Amniotic epithelial cell (primary cell): ENCODE data around the gene RNF169.

ENCODE experiments used
- DNase-seq: peaks from one replicate; pipeline ENCODE4 v3.0.0-alpha.2; 2010; ENCODE audit warnings: low read depth

The RNF169 gene

GRCh38 chr11:74770456-74770855 lies 21.8 kb downstream of the RNF169 start:
- DNase-seq: no peak

GRCh38 chr11:74771139-74771538 lies 22.5 kb downstream of the RNF169 start:
- DNase-seq: no peak

GRCh38 chr11:74773476-74773875 lies 24.8 kb downstream of the RNF169 start:
- DNase-seq: no peak

- DNase-seq: no peak
Observed at GRCh38 chr11:74775762-74776161, 27.1 kb downstream of the RNF169 start.

- DNase-seq: no peak
Observed at GRCh38 chr11:74776546-74776945, 27.9 kb downstream of the RNF169 start.

- no peak for DNase-seq
Observed at GRCh38 chr11:74777038-74777437, 28.4 kb downstream of the RNF169 start.

GRCh38 chr11:74777877-74778276 lies 29.2 kb downstream of the RNF169 start:
- peak; percentile 26 for DNase-seq

GRCh38 chr11:74778581-74778980 lies 29.9 kb downstream of the RNF169 start:
- no peak for DNase-seq

- DNase-seq: peak; percentile 16
Observed at GRCh38 chr11:74780248-74781005, 31.8 kb downstream of the RNF169 start.

- DNase-seq: peak; percentile 75
Observed at GRCh38 chr11:74783241-74783871, 34.7 kb downstream of the RNF169 start.

GRCh38 chr11:74784234-74784633 lies 35.6 kb downstream of the RNF169 start:
- DNase-seq: no peak

GRCh38 chr11:74784726-74785125 lies 36.1 kb downstream of the RNF169 start:
- no peak for DNase-seq

GRCh38 chr11:74786574-74786973 lies 37.9 kb downstream of the RNF169 start:
- no peak for DNase-seq

GRCh38 chr11:74791333-74792100 lies 42.9 kb downstream of the RNF169 start:
- DNase-seq: no peak

- DNase-seq: no peak
Observed at GRCh38 chr11:74806267-74806666, 57.6 kb downstream of the RNF169 start.

- DNase-seq: peak; percentile 10
Observed at GRCh38 chr11:74809801-74810200, 61.2 kb downstream of the RNF169 start.

GRCh38 chr11:74815966-74816365 lies 67.3 kb downstream of the RNF169 start:
- DNase-seq: no peak

- DNase-seq: no peak
Observed at GRCh38 chr11:74816664-74817063, 68.0 kb downstream of the RNF169 start.

GRCh38 chr11:74818283-74818946 lies 69.8 kb downstream of the RNF169 start:
- DNase-seq: peak; percentile 10

- DNase-seq: peak; percentile 73
Observed at GRCh38 chr11:74819400-74819799, 70.8 kb downstream of the RNF169 start.

GRCh38 chr11:74820763-74821162 lies 72.1 kb downstream of the RNF169 start:
- peak; percentile 96 for DNase-seq

- DNase-seq: peak; percentile 13
Observed at GRCh38 chr11:74822170-74822569, 73.5 kb downstream of the RNF169 start.
